CD4-positive, alpha-beta T cell (primary cell): Measurements from ENCODE around the gene HNRNPH2. TPM values are rescaled to one million over a fixed set of nuclear protein-coding genes. Genes with fewer than 3 reads are reported as not detected.

Source experiments
- ATAC-seq: fragments of 200-7000 bp; cut with Tn5 transposase; one replicate; pipeline ENCODE4 v1.10.0; 2022; ENCODE audit warnings: mild to moderate bottlenecking; ENCODE audit not compliant: poor library complexity
- CTCF ChIA-PET: fragments of 350-600 bp; sonication (Branson Sonifier 250); formaldehyde crosslinking; loops from one replicate; lab custom pipeline; 2021; ENCODE audit warnings: antibody characterized with exemption, inconsistent platforms; lab: Charles Lee
- POLR2A ChIA-PET: fragments of 350-600 bp; sonication (Branson Sonifier 250); formaldehyde crosslinking; loops from one replicate; lab custom pipeline; 2021; ENCODE audit warnings: antibody characterized with exemption, inconsistent platforms; lab: Charles Lee
- DNase-seq, 14 experiments: peaks; one replicate each; pipeline ENCODE4 v3.0.0-alpha.2; 2013 to 2020; ENCODE audit warnings: mixed read lengths in 2 of 14
- H3K27ac ChIP-seq, 2 donors: one replicate each; pipeline versions ENCODE4 v1.5.1 to v1.7.0; 2013; ENCODE audit warnings: low read length in 2 of 2, low read depth in 1 of 2, mild to moderate bottlenecking in 1 of 2
- H3K27me3 ChIP-seq, 2 experiments: 1 replicate in 1 of 2; 2 replicates in 1 of 2; pipeline versions ENCODE4 v1.6.1 to v1.7.0; 2013; ENCODE audit warnings: low read length in 2 of 2, control low read depth in 1 of 2, mild to moderate bottlenecking in 1 of 2, moderate library complexity in 1 of 2; ENCODE audit not compliant: insufficient read depth in 2 of 2, control insufficient read depth in 1 of 2
- H3K36me3 ChIP-seq: one replicate; pipeline ENCODE4 v1.6.1; 2013; ENCODE audit warnings: low read length, control low read depth; ENCODE audit not compliant: insufficient read depth
- H3K4me1 ChIP-seq: one replicate; pipeline ENCODE4 v1.6.1; 2013; ENCODE audit warnings: low read length, control low read depth; ENCODE audit not compliant: insufficient read depth
- H3K4me3 ChIP-seq: one replicate; pipeline ENCODE4 v1.5.1; 2013; ENCODE audit warnings: mild to moderate bottlenecking, low read length, moderate library complexity
- H3K9me3 ChIP-seq, 2 experiments: 1 replicate in 1 of 2; 2 replicates in 1 of 2; pipeline versions ENCODE4 v1.6.1 to v1.7.0; 2013; ENCODE audit warnings: low read length in 2 of 2, mild to moderate bottlenecking in 2 of 2, control low read depth in 1 of 2, moderate library complexity in 1 of 2; ENCODE audit not compliant: control insufficient read depth in 1 of 2, insufficient read depth in 1 of 2
- H3K27ac Mint-ChIP-seq: one replicate; pipeline ENCODE4 v1.8.0; 2020; ENCODE audit warnings: mixed read lengths
- H3K27me3 Mint-ChIP-seq: one replicate; pipeline ENCODE4 v1.8.0; 2021; ENCODE audit warnings: mixed read lengths
- H3K36me3 Mint-ChIP-seq: one replicate; pipeline ENCODE4 v1.8.0; 2021; ENCODE audit warnings: low read depth, mixed read lengths
- H3K4me1 Mint-ChIP-seq: one replicate; pipeline ENCODE4 v1.8.0; 2021; ENCODE audit warnings: low read depth, mixed read lengths
- H3K4me3 Mint-ChIP-seq: one replicate; pipeline ENCODE4 v1.8.0; 2020; ENCODE audit warnings: mild to moderate bottlenecking, mixed read lengths
- H3K9me3 Mint-ChIP-seq: one replicate; pipeline ENCODE4 v1.8.0; 2020; ENCODE audit warnings: mixed read lengths
- intact Hi-C, 2 experiments: fragments of 100-400 bp; cut with DNase I in 1 of 2; cut with micrococcal nuclease in 1 of 2; formaldehyde crosslinking; loops; one replicate each; pipeline versions ENCODE4 v1.15.1 to v1.9.0; 2023 to 2025; cut with DNase I, micrococcal nuclease
- total RNA-seq, 174 experiments: library from RNA in 2 of 174; stranded (reverse) in 2 of 174; gene quantifications; one replicate each; pipeline ENCODE4 v1.2.3 and lab custom pipeline; 2021 to 2026
- TF ChIP-seq, protein P1 (sequence below): fragments of 200-600 bp; IDR thresholded peaks from one replicate; pipeline ENCODE4 v1.8.0; 2022; ENCODE audit warnings: antibody characterized with exemption, mild to moderate bottlenecking

HNRNPH2 gene
- total RNA-seq, 2 experiments from 2014 or later = 50.9 to 51.4 TPM

DNA sequence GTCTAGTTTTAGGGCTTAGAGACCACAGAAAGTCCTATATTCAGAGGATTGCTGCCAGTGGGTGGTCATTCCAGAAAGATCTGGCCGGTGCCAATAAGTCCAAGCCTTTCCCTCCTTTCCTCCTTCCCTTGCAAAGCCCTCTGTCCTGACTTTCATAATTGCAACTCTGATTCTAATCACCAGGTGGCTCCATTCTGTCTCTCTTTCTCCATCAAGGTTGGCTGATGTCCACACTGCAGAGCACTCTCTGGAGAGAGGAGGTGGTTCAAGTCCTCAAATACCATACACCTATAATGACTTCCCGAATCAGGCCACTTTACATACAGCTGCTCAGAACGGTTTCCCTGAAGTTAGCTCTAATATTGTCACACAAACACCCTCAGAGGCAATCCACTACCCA is 54.9 kb downstream of the HNRNPH2 start:
- Mint-ChIP-seq H3K9me3 (no peaks in the 10 kb centered on the region), H3K27me3 (no peaks in the 10 kb centered on the region), H3K4me3 (no peak overlapping the region), H3K4me1 (no peaks in the 10 kb centered on the region), H3K36me3 (peaks cover 19% of the 10 kb centered on the region), H3K27ac (no peak overlapping the region)
- CTCF ChIA-PET = no interaction called here
- ATAC-seq (no peak), DNase-seq (peak in 1 of 14 experiments; percentile 1)
- Histone ChIP-seq H3K27ac (no peak overlapping the region), H3K4me1 (no peaks in the 10 kb centered on the region), H3K9me3 (no peaks in the 10 kb centered on the region), H3K36me3 (no peaks in the 10 kb centered on the region), H3K27me3 (no peaks in the 10 kb centered on the region), H3K4me3 (no peak overlapping the region)
- intact Hi-C loops = no loop called here
- POLR2A ChIA-PET = no interaction called here
- TF ChIP-seq, protein P1, sequence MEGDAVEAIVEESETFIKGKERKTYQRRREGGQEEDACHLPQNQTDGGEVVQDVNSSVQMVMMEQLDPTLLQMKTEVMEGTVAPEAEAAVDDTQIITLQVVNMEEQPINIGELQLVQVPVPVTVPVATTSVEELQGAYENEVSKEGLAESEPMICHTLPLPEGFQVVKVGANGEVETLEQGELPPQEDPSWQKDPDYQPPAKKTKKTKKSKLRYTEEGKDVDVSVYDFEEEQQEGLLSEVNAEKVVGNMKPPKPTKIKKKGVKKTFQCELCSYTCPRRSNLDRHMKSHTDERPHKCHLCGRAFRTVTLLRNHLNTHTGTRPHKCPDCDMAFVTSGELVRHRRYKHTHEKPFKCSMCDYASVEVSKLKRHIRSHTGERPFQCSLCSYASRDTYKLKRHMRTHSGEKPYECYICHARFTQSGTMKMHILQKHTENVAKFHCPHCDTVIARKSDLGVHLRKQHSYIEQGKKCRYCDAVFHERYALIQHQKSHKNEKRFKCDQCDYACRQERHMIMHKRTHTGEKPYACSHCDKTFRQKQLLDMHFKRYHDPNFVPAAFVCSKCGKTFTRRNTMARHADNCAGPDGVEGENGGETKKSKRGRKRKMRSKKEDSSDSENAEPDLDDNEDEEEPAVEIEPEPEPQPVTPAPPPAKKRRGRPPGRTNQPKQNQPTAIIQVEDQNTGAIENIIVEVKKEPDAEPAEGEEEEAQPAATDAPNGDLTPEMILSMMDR = no peak

Other genes starting within 250 kb of the HNRNPH2 start
- gene DRP2, start 188.4 kb upstream of the HNRNPH2 start, total RNA-seq = not detected
- not detected for gene TAF7L, start 116.9 kb upstream of the HNRNPH2 start, total RNA-seq
- gene TIMM8A, start 59.5 kb upstream of the HNRNPH2 start, total RNA-seq = 1 to 10 TPM; 5.0 to 6.4 TPM
- gene BTK, start 22.0 kb upstream of the HNRNPH2 start, total RNA-seq = under 1 TPM; 0.42 to 0.49 TPM
- gene RPL36A, start 17.2 kb upstream of the HNRNPH2 start, total RNA-seq = 100 to 1,000 TPM; 417 to 536 TPM
- 10 to 100 TPM; 26.6 to 26.8 TPM for gene GLA, start 297 bp upstream of the HNRNPH2 start, total RNA-seq
- 10 to 100 TPM; 17.9 to 20.5 TPM for gene ARMCX4, start 77.2 kb downstream of the HNRNPH2 start, total RNA-seq
- gene ARMCX1, start 142.3 kb downstream of the HNRNPH2 start, total RNA-seq = under 1 TPM; 0.61 to 0.66 TPM
- gene ARMCX6, start 209.8 kb downstream of the HNRNPH2 start, total RNA-seq = 10 to 100 TPM; 35.0 to 39.5 TPM
- 10 to 100 TPM; 38.7 to 44.6 TPM for gene ARMCX3, start 214.9 kb downstream of the HNRNPH2 start, total RNA-seq